Panc1 (cell line): ENCODE measurements around the gene PTPRJ. TPM values are rescaled to one million over a fixed set of nuclear protein-coding genes. Genes with fewer than 3 reads are reported as not detected.

Experiments used
- ATAC-seq: fragments of 200-7000 bp; cut with Tn5 transposase; 2 replicates; pipeline ENCODE4 v1.9.1; 2020; ENCODE audit warnings: mild to moderate bottlenecking, moderate library complexity
- BruUV-seq: library from RNA; stranded (reverse); fragments of 400-500 nt; replicated peaks from 2 replicates; lab custom pipeline; 2021; lab: Mats Ljungman, UMichigan
- CTCF ChIA-PET: fragments of 300-600 bp; sonication (Branson Sonifier 250); formaldehyde crosslinking; loops from one replicate; lab custom pipeline; 2022; ENCODE audit warnings: antibody characterized with exemption; lab: Charles Lee
- POLR2A ChIA-PET: fragments of 300-600 bp; sonication (Branson Sonifier 250); formaldehyde crosslinking; loops from one replicate; lab custom pipeline; 2022; ENCODE audit warnings: antibody characterized with exemption; lab: Charles Lee
- DNase-seq: peaks from one replicate; pipeline ENCODE4 v3.0.0-alpha.2; 2010; ENCODE audit warnings: low read depth, low spot score
- H3K27ac ChIP-seq: 2 replicates; pipeline ENCODE4 v1.5.1; 2011; ENCODE audit warnings: mild to moderate bottlenecking, low read length, inconsistent platforms
- H3K27me3 ChIP-seq: fragments of 200-500 bp; sonication (Bioruptor generic); 2 replicates; pipeline ENCODE4 v1.6.0; 2014; ENCODE audit warnings: low read length, inconsistent platforms; ENCODE audit not compliant: control insufficient read depth, insufficient read depth
- H3K36me3 ChIP-seq: fragments of 200-500 bp; sonication (Bioruptor generic); 2 replicates; pipeline ENCODE4 v1.5.1; 2014; ENCODE audit warnings: inconsistent platforms, mild to moderate bottlenecking, low read length, moderate library complexity; ENCODE audit not compliant: control insufficient read depth, insufficient read depth
- H3K4me1 ChIP-seq: 2 replicates; pipeline ENCODE4 v1.5.1; 2011; ENCODE audit warnings: inconsistent platforms, mild to moderate bottlenecking, low read length, moderate library complexity; ENCODE audit not compliant: control insufficient read depth, insufficient read depth
- H3K4me3 ChIP-seq, 2 experiments: 2 replicates each; pipeline ENCODE4 v1.5.1; 2011 to 2012; ENCODE audit warnings: low read depth in 2 of 2, low read length in 2 of 2, mild to moderate bottlenecking in 2 of 2, inconsistent platforms in 1 of 2, moderate library complexity in 1 of 2
- H3K9me3 ChIP-seq: fragments of 200-500 bp; sonication (Bioruptor generic); 2 replicates; pipeline ENCODE4 v1.5.1; 2014; ENCODE audit warnings: low read depth, mild to moderate bottlenecking, inconsistent platforms, low read length, moderate library complexity; ENCODE audit not compliant: control insufficient read depth, insufficient read depth
- POLR2AphosphoS5 ChIP-seq: IDR thresholded peaks from 2 replicates; pipeline ENCODE4 v1.6.1; 2012; ENCODE audit warnings: mild to moderate bottlenecking, low read depth, low read length, moderate library complexity
- SIN3A ChIP-seq: IDR thresholded peaks from 2 replicates; pipeline ENCODE4 v1.6.1; 2012; ENCODE audit warnings: low read depth, mild to moderate bottlenecking, low read length, moderate library complexity, borderline replicate concordance; ENCODE audit not compliant: insufficient read depth
- TCF7L2 ChIP-seq: IDR thresholded peaks from 2 replicates; pipeline ENCODE4 v1.6.1; 2011; ENCODE audit warnings: mild to moderate bottlenecking, low read depth, low read length, inconsistent platforms
- in situ Hi-C: cut with HindIII; loops from 2 replicates; pipeline ENCODE4 v1.10.0; 2016; ENCODE audit warnings: low sequenced_read_pairs, low pct_unique_long_range_greater_than_20kb
- intact Hi-C: fragments of 100-400 bp; cut with micrococcal nuclease; formaldehyde crosslinking; loops from one replicate; pipeline ENCODE4 v1.10.0; 2022; ENCODE audit not compliant: unreplicated experiment
- total RNA-seq: library from RNA; stranded (reverse); gene quantifications from one replicate; pipeline ENCODE4 v1.2.1, GENCODE V29; 2021; ENCODE audit not compliant: unreplicated experiment
- TF ChIP-seq, protein P1 (sequence below), 2 experiments: IDR thresholded peaks; 2 replicates each; pipeline ENCODE4 v1.6.1; 2011 to 2012; ENCODE audit warnings: low read depth in 2 of 2, control low read depth in 1 of 2, low read length in 1 of 2, mild to moderate bottlenecking in 1 of 2, moderate library complexity in 1 of 2; ENCODE audit not compliant: insufficient read depth in 1 of 2
- TF ChIP-seq, protein P2 (sequence below): fragments of 450-650 bp; IDR thresholded peaks from 2 replicates; pipeline ENCODE4 v1.5.1; 2017; ENCODE audit warnings: mild to moderate bottlenecking

The PTPRJ gene
- total RNA-seq, 1 experiment from 2014 or later = 73.6 TPM

DNA sequence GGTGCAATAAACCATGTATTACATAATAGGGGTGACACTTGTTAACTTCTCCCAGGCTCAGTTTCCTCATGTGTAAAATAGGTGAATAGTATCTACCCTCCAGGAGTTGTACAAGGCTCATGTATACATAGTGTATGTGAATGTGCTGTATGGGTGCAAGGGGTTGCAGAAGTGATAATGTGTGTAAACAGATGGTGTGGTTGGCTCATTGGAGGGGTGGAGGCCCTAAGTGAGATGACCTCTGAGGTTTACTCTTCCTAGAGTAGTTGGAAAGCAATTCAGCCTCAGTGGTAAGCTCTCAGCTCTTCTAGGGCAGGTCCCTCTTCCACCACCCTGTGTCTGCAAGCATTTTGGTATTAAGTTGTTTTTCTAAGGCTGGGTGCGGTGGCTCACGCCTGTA lies 102.4 kb downstream of the PTPRJ start:
- H3K4me1 ChIP-seq = peaks cover 18% of the 10 kb centered on the region
- no peak overlapping the region for H3K4me3 ChIP-seq
- no peak overlapping the region for H3K27ac ChIP-seq
- no peaks in the 10 kb centered on the region for H3K27me3 ChIP-seq
- ChIA-PET CTCF (no interaction called here), POLR2A (no interaction called here)
- no peaks in the 10 kb centered on the region for H3K36me3 ChIP-seq
- H3K9me3 ChIP-seq = no peaks in the 10 kb centered on the region
- ATAC-seq (no peak), DNase-seq (no peak)
- intact Hi-C loops (no loop called here), in situ Hi-C loops (no loop called here)
- TF ChIP-seq, protein P1, sequence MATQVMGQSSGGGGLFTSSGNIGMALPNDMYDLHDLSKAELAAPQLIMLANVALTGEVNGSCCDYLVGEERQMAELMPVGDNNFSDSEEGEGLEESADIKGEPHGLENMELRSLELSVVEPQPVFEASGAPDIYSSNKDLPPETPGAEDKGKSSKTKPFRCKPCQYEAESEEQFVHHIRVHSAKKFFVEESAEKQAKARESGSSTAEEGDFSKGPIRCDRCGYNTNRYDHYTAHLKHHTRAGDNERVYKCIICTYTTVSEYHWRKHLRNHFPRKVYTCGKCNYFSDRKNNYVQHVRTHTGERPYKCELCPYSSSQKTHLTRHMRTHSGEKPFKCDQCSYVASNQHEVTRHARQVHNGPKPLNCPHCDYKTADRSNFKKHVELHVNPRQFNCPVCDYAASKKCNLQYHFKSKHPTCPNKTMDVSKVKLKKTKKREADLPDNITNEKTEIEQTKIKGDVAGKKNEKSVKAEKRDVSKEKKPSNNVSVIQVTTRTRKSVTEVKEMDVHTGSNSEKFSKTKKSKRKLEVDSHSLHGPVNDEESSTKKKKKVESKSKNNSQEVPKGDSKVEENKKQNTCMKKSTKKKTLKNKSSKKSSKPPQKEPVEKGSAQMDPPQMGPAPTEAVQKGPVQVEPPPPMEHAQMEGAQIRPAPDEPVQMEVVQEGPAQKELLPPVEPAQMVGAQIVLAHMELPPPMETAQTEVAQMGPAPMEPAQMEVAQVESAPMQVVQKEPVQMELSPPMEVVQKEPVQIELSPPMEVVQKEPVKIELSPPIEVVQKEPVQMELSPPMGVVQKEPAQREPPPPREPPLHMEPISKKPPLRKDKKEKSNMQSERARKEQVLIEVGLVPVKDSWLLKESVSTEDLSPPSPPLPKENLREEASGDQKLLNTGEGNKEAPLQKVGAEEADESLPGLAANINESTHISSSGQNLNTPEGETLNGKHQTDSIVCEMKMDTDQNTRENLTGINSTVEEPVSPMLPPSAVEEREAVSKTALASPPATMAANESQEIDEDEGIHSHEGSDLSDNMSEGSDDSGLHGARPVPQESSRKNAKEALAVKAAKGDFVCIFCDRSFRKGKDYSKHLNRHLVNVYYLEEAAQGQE (IDR thresholded peaks at IDR 0.05; ENCODE audit: insufficient read depth in 1 of 2, low read depth in 2 of 2, low read length in 1 of 2) = no peak
- TF ChIP-seq SIN3A (no peak), TCF7L2 (no peak), POLR2AphosphoS5 (no peak)
- TF ChIP-seq, protein P2, sequence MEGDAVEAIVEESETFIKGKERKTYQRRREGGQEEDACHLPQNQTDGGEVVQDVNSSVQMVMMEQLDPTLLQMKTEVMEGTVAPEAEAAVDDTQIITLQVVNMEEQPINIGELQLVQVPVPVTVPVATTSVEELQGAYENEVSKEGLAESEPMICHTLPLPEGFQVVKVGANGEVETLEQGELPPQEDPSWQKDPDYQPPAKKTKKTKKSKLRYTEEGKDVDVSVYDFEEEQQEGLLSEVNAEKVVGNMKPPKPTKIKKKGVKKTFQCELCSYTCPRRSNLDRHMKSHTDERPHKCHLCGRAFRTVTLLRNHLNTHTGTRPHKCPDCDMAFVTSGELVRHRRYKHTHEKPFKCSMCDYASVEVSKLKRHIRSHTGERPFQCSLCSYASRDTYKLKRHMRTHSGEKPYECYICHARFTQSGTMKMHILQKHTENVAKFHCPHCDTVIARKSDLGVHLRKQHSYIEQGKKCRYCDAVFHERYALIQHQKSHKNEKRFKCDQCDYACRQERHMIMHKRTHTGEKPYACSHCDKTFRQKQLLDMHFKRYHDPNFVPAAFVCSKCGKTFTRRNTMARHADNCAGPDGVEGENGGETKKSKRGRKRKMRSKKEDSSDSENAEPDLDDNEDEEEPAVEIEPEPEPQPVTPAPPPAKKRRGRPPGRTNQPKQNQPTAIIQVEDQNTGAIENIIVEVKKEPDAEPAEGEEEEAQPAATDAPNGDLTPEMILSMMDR = no peak
- BruUV-seq = no TSS peak

DNA sequence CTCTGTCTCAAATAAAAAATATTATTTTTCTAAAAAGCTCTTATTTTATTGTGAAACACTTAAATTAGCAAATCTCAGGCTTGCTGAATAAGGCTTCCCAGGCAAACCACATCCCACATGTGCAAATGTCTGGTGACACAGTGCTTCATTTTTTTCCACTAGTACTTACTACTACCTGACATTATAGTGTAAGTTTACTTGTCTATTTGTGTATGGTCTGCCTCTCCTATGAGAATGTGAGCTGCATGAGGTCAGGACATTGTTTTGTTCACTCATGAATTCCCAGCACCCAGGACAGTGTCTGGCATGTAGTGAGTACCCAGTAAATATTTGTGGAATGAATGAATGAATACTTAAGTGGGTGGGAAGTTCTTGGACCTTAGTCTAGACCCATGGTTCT lies 103.1 kb downstream of the PTPRJ start:
- no peaks in the 10 kb centered on the region for H3K36me3 ChIP-seq
- ATAC-seq = no peak
- TF ChIP-seq, protein P1 (IDR thresholded peaks at IDR 0.05; ENCODE audit: insufficient read depth in 1 of 2, low read depth in 2 of 2, low read length in 1 of 2) = no peak
- TF ChIP-seq, protein P2 = no peak
- TF ChIP-seq TCF7L2 (no peak), POLR2AphosphoS5 (no peak), SIN3A (no peak)
- peaks cover 25% of the 10 kb centered on the region for H3K4me1 ChIP-seq
- H3K4me3 ChIP-seq = no peak overlapping the region
- POLR2A ChIA-PET = no interaction called here
- H3K27ac ChIP-seq = no peak overlapping the region
- in situ Hi-C loops = no loop called here
- DNase-seq = no peak
- CTCF ChIA-PET = no interaction called here
- intact Hi-C loops = no loop called here
- no peaks in the 10 kb centered on the region for H3K27me3 ChIP-seq
- BruUV-seq = no TSS peak
- no peaks in the 10 kb centered on the region for H3K9me3 ChIP-seq
